Fibroblast of lung (primary cell): ENCODE results near the gene TMEM235. TPM values are rescaled to one million over a fixed set of nuclear protein-coding genes. Genes with fewer than 3 reads are reported as not detected.

Experiments used
- DNase-seq, 2 donors: peaks; one replicate each; pipeline versions ENCODE4 v3.0.0 to v3.0.0-alpha.2; 2010; ENCODE audit warnings: low read depth in 2 of 2
- H2AFZ ChIP-seq: 2 replicates; pipeline ENCODE4 v1.5.1; 2012; ENCODE audit warnings: low read length, control low read depth, inconsistent platforms
- H3K27ac ChIP-seq: 2 replicates; pipeline ENCODE4 v1.5.1; 2011; ENCODE audit warnings: low read length, control low read depth; ENCODE audit not compliant: insufficient read depth
- H3K27me3 ChIP-seq: 2 replicates; pipeline ENCODE4 v1.5.1; 2011; ENCODE audit warnings: mild to moderate bottlenecking, low read length; ENCODE audit not compliant: control insufficient read depth, insufficient read depth
- H3K36me3 ChIP-seq: 2 replicates; pipeline ENCODE4 v1.5.1; 2011; ENCODE audit warnings: low read length; ENCODE audit not compliant: control insufficient read depth, insufficient read depth
- H3K4me1 ChIP-seq: 2 replicates; pipeline ENCODE4 v1.5.1; 2011; ENCODE audit warnings: low read length; ENCODE audit not compliant: control insufficient read depth, insufficient read depth; ENCODE audit errors: extremely low read depth
- H3K4me2 ChIP-seq: 2 replicates; pipeline ENCODE4 v1.5.1; 2011; ENCODE audit warnings: low read length, control low read depth; ENCODE audit not compliant: insufficient read depth; ENCODE audit errors: extremely low read depth
- H3K4me3 ChIP-seq, 4 experiments: fragments of 200-600 bp in 1 of 4; sonication (generic) in 1 of 4; replicated peaks in 1 of 4; 2 replicates each; pipeline ENCODE4 v1.5.1; 2011 to 2016; ENCODE audit warnings: low read length in 4 of 4, low read depth in 3 of 4, mild to moderate bottlenecking in 3 of 4, control low read depth in 2 of 4, inconsistent platforms in 1 of 4, mixed read lengths in 1 of 4; ENCODE audit not compliant: insufficient read depth in 1 of 4; ENCODE audit errors: control extremely low read depth in 1 of 4
- H3K79me2 ChIP-seq: 2 replicates; pipeline ENCODE4 v1.5.1; 2012; ENCODE audit warnings: mild to moderate bottlenecking, low read length, inconsistent platforms; ENCODE audit not compliant: control insufficient read depth, insufficient read depth
- H3K9ac ChIP-seq: 2 replicates; pipeline ENCODE4 v1.5.1; 2011; ENCODE audit warnings: mild to moderate bottlenecking, low read length, control low read depth; ENCODE audit not compliant: insufficient read depth
- H3K9me3 ChIP-seq: 2 replicates; pipeline ENCODE4 v1.5.1; 2012; ENCODE audit warnings: low read depth, low read length; ENCODE audit not compliant: control insufficient read depth, insufficient read depth
- H4K20me1 ChIP-seq: 2 replicates; pipeline ENCODE4 v1.5.1; 2011; ENCODE audit warnings: low read length; ENCODE audit not compliant: control insufficient read depth, insufficient read depth; ENCODE audit errors: extremely low read depth
- EZH2 ChIP-seq: IDR thresholded peaks from 2 replicates; pipeline ENCODE4 v1.5.1; 2012; ENCODE audit warnings: low read length, control low read depth, mild to moderate bottlenecking; ENCODE audit errors: missing control alignments
- polyA plus RNA-seq, 2 donors: library from polyadenylated mRNA; depleted of rRNA in 1 of 2; stranded (reverse) in 1 of 2; unstranded in 1 of 2; fragments of >200 nt; gene quantifications; 2 replicates each; pipeline ENCODE4 v1.2.1, GENCODE V29; 2011 to 2012; ENCODE audit warnings: missing spikeins in 1 of 2
- total RNA-seq: library from RNA; depleted of rRNA; stranded (reverse); fragments of >200 nt; gene quantifications from 2 replicates; pipeline ENCODE4 v1.2.1, GENCODE V29; 2014
- TF ChIP-seq, protein P1 (sequence below), 2 donors: IDR thresholded peaks in 1 of 2; conservative IDR thresholded peaks in 1 of 2; 1 replicate in 1 of 2; 2 replicates in 1 of 2; pipeline ENCODE4 v1.5.1; 2011 to 2012; ENCODE audit warnings: low read length in 2 of 2, control low read depth in 1 of 2, inconsistent platforms in 1 of 2, low read depth in 1 of 2, mild to moderate bottlenecking in 1 of 2

The TMEM235 gene
- total and polyA plus RNA-seq, 2 donors (not counting 1 experiment from before 2014, with no cell fraction given), result not detected

DNA sequence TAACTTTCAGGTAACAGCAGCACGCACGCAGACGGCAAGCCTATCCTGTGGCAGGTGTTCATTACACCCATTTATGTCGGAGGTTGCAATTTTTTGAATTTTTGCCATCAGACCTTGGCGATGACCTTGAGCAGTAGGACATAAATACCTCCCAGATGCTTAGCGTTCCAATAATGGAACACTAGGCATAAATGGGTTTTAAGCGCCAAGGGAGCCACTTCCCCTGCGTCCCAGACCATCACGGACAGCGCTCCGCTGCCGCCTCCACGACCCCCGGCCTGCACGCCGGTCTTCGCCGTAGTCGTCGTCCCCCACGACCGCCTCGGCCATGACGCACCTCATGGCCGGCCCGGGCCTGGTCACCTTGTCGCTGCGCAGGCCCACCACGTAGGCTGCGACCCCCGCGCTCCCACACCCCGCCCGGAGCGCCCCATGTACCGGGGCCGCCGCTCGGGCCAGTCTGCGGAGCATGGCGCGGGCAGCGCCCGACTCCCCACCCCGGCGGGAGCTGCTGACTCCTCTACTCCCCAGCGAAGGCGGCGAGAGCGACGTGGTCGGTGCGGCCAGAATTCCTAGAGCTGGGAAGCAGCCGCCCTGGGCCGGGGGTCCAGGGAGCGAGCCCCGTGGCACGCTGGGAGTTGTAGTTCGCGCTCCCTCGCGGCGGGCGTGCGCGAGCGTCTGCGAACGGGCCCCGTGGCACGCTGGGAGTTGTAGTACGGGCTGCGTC lies 22.7 kb downstream of the TMEM235 start:
- H2AFZ ChIP-seq, result peak overlapping the region; percentile 85
- H3K4me1 ChIP-seq, result peaks cover 4% of the 10 kb centered on the region
- H3K9me3 ChIP-seq, result no peaks in the 10 kb centered on the region
- peak overlapping the region; percentile 58 to 87 (median 61) for H3K4me3 ChIP-seq
- no peaks in the 10 kb centered on the region for H3K36me3 ChIP-seq
- peak overlapping the region; percentile 30 for H3K27ac ChIP-seq
- H3K79me2 ChIP-seq, result no peaks in the 10 kb centered on the region
- H3K9ac ChIP-seq, result peak overlapping the region; percentile 80
- H3K4me2 ChIP-seq, result peak overlapping the region; percentile 39
- TF ChIP-seq EZH2, result no peak
- TF ChIP-seq, protein P1, sequence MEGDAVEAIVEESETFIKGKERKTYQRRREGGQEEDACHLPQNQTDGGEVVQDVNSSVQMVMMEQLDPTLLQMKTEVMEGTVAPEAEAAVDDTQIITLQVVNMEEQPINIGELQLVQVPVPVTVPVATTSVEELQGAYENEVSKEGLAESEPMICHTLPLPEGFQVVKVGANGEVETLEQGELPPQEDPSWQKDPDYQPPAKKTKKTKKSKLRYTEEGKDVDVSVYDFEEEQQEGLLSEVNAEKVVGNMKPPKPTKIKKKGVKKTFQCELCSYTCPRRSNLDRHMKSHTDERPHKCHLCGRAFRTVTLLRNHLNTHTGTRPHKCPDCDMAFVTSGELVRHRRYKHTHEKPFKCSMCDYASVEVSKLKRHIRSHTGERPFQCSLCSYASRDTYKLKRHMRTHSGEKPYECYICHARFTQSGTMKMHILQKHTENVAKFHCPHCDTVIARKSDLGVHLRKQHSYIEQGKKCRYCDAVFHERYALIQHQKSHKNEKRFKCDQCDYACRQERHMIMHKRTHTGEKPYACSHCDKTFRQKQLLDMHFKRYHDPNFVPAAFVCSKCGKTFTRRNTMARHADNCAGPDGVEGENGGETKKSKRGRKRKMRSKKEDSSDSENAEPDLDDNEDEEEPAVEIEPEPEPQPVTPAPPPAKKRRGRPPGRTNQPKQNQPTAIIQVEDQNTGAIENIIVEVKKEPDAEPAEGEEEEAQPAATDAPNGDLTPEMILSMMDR (conservative IDR thresholded peaks at IDR 0.05 in 1 of 2, IDR thresholded peaks at IDR 0.05 in 1 of 2; ENCODE audit: low read depth in 1 of 2, low read length in 2 of 2), result no peak
- no peaks in the 10 kb centered on the region for H4K20me1 ChIP-seq
- H3K27me3 ChIP-seq, result peaks cover 4% of the 10 kb centered on the region
- peak; percentile 74 to 79 for DNase-seq

GRCh38 chr17:78255029-78255656 lies 23.7 kb downstream of the TMEM235 start:
- Histone ChIP-seq H3K4me2 (no peak overlapping the region), H3K9me3 (no peaks in the 10 kb centered on the region), H4K20me1 (no peaks in the 10 kb centered on the region), H3K27me3 (peaks cover 2% of the 10 kb centered on the region), H3K4me3 (no peak overlapping the region), H3K27ac (no peak overlapping the region), H2AFZ (no peak overlapping the region), H3K9ac (no peak overlapping the region), H3K4me1 (peaks cover 4% of the 10 kb centered on the region), H3K79me2 (no peaks in the 10 kb centered on the region), H3K36me3 (no peaks in the 10 kb centered on the region)
- DNase-seq, result no peak
- TF ChIP-seq, protein P1 (conservative IDR thresholded peaks at IDR 0.05 in 1 of 2, IDR thresholded peaks at IDR 0.05 in 1 of 2; ENCODE audit: low read depth in 1 of 2, low read length in 2 of 2), result no peak
- no peak for TF ChIP-seq EZH2

DNA sequence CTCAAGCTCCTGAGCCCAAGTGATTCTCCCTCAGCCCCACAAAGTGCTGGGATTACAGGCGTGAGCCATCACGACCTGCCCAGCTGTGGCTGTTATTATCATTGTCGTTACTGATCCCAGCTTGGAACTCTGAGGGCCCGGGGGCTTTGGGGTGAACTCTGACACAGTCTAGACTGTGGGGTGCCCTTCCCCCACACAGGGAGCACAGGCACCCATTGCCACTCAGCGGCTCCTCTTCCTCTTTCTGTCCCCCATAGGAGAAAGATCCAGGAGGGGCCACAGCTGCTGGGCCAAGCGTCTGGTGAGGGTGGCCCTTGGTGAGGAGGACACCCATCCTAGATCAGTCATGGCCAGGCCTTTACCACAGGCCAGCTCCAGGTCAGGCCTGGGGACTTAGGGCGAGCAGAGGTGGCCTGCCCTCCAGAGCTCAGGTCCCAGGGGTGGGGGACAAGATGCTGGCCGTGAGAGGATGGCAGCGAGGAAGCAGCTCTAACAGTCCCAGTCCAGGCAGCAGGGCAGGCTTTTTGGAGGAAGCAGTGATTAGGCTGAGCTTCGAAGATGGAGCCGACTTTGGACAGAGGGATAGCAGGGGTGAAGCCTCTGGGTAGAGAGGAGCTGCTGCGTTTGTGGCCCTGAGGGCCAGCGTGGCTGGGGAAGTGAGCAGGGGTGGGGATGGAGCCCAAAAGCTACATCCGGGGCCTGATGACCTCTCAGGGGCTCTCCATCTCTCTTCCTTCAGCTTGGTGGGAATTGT lies 24.7 kb downstream of the TMEM235 start:
- no peak overlapping the region for H3K4me3 ChIP-seq
- TF ChIP-seq, protein P1 (conservative IDR thresholded peaks at IDR 0.05 in 1 of 2, IDR thresholded peaks at IDR 0.05 in 1 of 2; ENCODE audit: low read depth in 1 of 2, low read length in 2 of 2), result no peak
- TF ChIP-seq EZH2, result no peak

More for the DNA sequence above, 24.7 kb downstream of the TMEM235 start:
- no peaks in the 10 kb centered on the region for H3K9me3 ChIP-seq
- no peaks in the 10 kb centered on the region for H4K20me1 ChIP-seq
- no peak overlapping the region for H2AFZ ChIP-seq
- H3K36me3 ChIP-seq, result no peaks in the 10 kb centered on the region
- no peak overlapping the region for H3K27ac ChIP-seq
- H3K9ac ChIP-seq, result no peak overlapping the region
- H3K4me1 ChIP-seq, result peaks cover 2% of the 10 kb centered on the region
- no peak for DNase-seq
- H3K27me3 ChIP-seq, result peaks cover 2% of the 10 kb centered on the region
- no peaks in the 10 kb centered on the region for H3K79me2 ChIP-seq
- H3K4me2 ChIP-seq, result no peak overlapping the region
